Testis (tissue), 3 donors: ENCODE measurements around the gene PBXIP1. TPM values are rescaled to one million over a fixed set of nuclear protein-coding genes. Genes with fewer than 3 reads are reported as not detected.

ENCODE experiments used
- DNase-seq: peaks from one replicate; pipeline ENCODE4 v3.0.0-alpha.2; 2019
- H3K27ac ChIP-seq, 2 donors: fragments of 200-600 bp; sonication (generic); one replicate each; pipeline ENCODE4 v1.5.1; 2019
- H3K27me3 ChIP-seq: fragments of 200-600 bp; sonication (generic); one replicate; pipeline ENCODE4 v1.5.1; 2019
- H3K36me3 ChIP-seq: fragments of 200-600 bp; sonication (generic); one replicate; pipeline ENCODE4 v1.5.1; 2017; ENCODE audit warnings: low read depth; ENCODE audit errors: missing control alignments
- H3K4me1 ChIP-seq: fragments of 200-600 bp; sonication (generic); one replicate; pipeline ENCODE4 v1.5.1; 2019
- H3K4me3 ChIP-seq, 2 donors: fragments of 200-600 bp; sonication (generic); one replicate each; pipeline ENCODE4 v1.5.1; 2017 to 2019
- H3K9me3 ChIP-seq: fragments of 200-600 bp; sonication (generic); one replicate; pipeline ENCODE4 v1.5.1; 2017
- CTCF ChIP-seq, 3 experiments: fragments of 450-650 bp in 2 of 3; fragments of 200-600 bp in 1 of 3; sonication (generic) in 1 of 3; IDR thresholded peaks; one replicate each; pipeline ENCODE4 v1.5.1; 2016 to 2019; ENCODE audit warnings: antibody characterized with exemption in 3 of 3, mild to moderate bottlenecking in 2 of 3, moderate library complexity in 1 of 3
- POLR2A ChIP-seq: fragments of 450-650 bp; IDR thresholded peaks from one replicate; pipeline ENCODE4 v1.6.1; 2017; ENCODE audit warnings: antibody characterized with exemption, mild to moderate bottlenecking, moderate library complexity
- WGBS, 2 donors: methylation state at CpG; one replicate each; pipeline ENCODE4 v1.1.5; 2018; 5-methylcytosine and 5-hydroxymethylcytosine counted together
- intact Hi-C: fragments of 100-400 bp; cut with DNase I; formaldehyde crosslinking; loops from one replicate; pipeline ENCODE4 v1.15.1; 2023; ENCODE audit warnings: low total_unique reads
- polyA plus RNA-seq: library from polyadenylated mRNA; stranded (reverse); fragments of 350-450 nt; fragmentation: Illumina TruSeq; extraction: RNeasy Lipid Tissue Mini Kit (QIAGEN cat#74804); gene quantifications from one replicate; pipeline ENCODE4 v1.2.3, GENCODE V29; 2014; ENCODE audit warnings: low read depth, low replicate concordance; ENCODE audit not compliant: insufficient read depth
- total RNA-seq, 2 donors: library from RNA; depleted of rRNA; stranded (reverse); fragments of >200 nt; gene quantifications; one replicate each; pipeline ENCODE4 v1.2.3, GENCODE V29; 2016

PBXIP1 gene
- total and polyA plus RNA-seq, 3 donors from 2014 or later, result 84.1 to 111 (median 87.1) TPM

DNA sequence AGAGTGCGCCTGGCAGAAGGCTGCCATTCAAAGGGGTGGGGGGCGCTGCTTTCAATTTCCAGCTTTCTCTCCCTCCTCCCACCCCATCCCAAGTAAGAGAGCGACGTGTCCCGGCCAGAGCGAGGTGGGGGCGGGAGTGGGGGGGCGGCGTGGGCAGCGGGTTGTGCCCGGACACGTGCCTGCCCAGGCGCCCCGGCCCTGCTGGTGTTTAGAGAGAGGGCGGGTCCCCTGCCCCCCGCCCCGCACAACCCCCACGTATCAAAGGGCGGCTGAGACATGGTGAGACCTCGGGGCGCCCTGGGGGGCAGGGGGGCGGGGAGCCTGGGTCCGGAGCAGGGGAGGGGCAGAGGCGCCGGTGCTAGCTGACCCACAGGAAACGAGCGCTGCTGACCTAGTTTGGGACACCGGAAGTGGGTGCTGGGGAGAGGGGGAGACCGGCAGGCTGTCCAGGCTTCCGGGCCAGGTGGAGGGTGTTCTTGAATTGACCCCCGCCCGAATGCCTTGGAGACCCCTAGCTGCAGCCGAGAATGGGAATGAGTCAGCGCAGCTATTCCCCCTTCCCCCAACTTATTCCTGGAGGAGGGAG lies 48.0 kb upstream of the PBXIP1 start:
- Histone ChIP-seq H3K4me3 (peak overlapping the region; percentile 77 to 84), H3K27me3 (no peaks in the 10 kb centered on the region), H3K36me3 (no peaks in the 10 kb centered on the region), H3K9me3 (no peaks in the 10 kb centered on the region), H3K4me1 (peaks cover 35% of the 10 kb centered on the region), H3K27ac (peak overlapping the region; percentile 91 to 98)
- 0 to 1% methylated on average over 15 to 31 of the region's 34 CpGs for whole genome bisulfite sequencing, 2 donors
- intact Hi-C loops, result no loop called here
- peak; percentile 73 for DNase-seq
- no peak for TF ChIP-seq CTCF (IDR thresholded peaks at IDR 0.05)
- TF ChIP-seq POLR2A, result no peak

DNA sequence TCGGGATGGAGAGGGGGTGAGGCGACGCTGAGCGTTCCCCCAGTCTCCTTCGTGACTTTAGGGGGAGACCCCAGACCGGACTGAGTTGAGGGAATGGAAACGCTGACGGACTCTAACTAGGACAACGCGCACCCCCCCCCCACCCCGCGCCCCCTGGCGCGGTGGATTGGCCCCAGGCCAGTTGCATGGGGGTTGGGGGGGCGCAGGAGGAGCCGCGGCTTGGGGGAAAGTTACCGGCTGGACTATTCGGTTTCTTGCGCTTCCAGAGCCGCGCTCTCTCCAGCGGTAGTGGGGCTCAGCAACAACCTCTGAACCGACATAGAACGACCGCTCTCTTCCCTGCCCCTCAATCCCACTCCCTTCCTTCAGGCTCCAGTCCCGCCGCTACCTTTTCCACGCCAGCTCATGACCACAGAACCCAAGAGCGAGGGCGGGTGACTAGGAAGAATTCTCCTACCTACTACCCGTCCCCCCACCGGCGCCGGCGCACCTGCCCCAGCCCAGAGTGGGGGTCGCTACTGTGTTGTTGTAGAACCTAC lies 47.4 kb upstream of the PBXIP1 start:
- 0 to 1% methylated on average over 24 to 36 of the region's 37 CpGs for WGBS, 2 donors
- DNase-seq, result peak; percentile 38
- Histone ChIP-seq H3K4me3 (peak overlapping the region; percentile 77 to 84), H3K4me1 (peaks cover 31% of the 10 kb centered on the region), H3K27me3 (no peaks in the 10 kb centered on the region), H3K27ac (peak overlapping the region; percentile 91 to 98), H3K36me3 (no peaks in the 10 kb centered on the region), H3K9me3 (no peaks in the 10 kb centered on the region)
- no peak for TF ChIP-seq POLR2A
- no peak for TF ChIP-seq CTCF (IDR thresholded peaks at IDR 0.05)
- intact Hi-C loops, result no loop called here

GRCh38 chr1:155002464-155003226 lies 46.7 kb upstream of the PBXIP1 start, which contains the start of gene ZBTB7B:
TSS of gene ZBTB7B (plus strand) at chr1:155002802. CDS start at chr1:155014661, 11,859 bp downstream.
- no peaks in the 10 kb centered on the region for H3K27me3 ChIP-seq
- DNase-seq, result no peak
- H3K9me3 ChIP-seq, result no peaks in the 10 kb centered on the region
- intact Hi-C loops, result no loop called here
- H3K4me1 ChIP-seq, result peaks cover 31% of the 10 kb centered on the region
- H3K36me3 ChIP-seq, result no peaks in the 10 kb centered on the region
- TF ChIP-seq CTCF (IDR thresholded peaks at IDR 0.05) (no peak), POLR2A (no peak)
- H3K27ac ChIP-seq, result peak within 1 kb of the TSS; percentile 98
- 0 to 1% methylated on average over 9 to 32 of the region's 35 CpGs for WGBS, 2 donors
- H3K4me3 ChIP-seq, result peak within 1 kb of the TSS; percentile 77 to 84

DNA sequence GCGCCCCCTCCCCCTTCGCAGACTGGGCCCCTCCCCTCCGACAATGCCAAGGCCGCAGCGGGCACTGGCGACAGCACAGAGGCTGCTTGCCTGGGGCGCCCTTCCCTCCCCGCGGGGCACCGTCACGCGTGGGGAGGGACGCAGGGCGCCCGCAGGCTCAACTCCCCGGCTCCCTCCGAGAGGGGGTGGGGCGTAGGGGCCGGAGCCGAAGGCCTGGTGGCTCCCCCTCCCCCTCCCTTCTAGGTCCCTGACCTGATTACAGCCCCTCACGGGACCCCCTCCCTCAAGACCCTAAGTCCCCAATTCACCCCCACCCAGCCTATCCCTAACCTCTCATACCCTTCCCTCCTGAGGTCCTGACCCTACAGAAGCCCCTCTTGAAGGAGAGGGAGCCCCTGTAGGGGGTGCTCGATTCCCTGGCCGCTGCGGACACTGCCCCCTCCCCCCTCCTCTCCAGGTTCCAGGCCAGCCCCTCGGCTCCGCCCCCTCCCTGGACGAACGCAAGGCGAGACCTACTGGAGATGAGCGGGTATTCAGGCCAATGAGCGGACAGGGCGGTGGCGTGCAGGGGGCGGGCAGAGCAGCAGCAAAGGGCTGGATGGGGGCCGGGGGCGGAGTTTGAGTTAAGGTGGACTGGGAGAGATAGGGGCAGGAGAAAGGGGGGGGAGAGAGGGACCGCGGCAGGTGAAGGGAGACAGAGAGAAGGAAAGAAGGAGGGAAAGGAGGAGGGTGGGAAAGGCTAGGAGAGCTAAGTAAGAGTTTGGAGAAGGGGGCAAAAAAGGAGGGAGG lies 46.0 kb upstream of the PBXIP1 start:
- DNase-seq, result peak; percentile 100
- no peaks in the 10 kb centered on the region for H3K27me3 ChIP-seq
- H3K9me3 ChIP-seq, result no peaks in the 10 kb centered on the region
- intact Hi-C loops, result no loop called here
- H3K36me3 ChIP-seq, result no peaks in the 10 kb centered on the region
- WGBS, 2 donors, result 1% methylated on average over 23 to 37 of the region's 38 CpGs
- H3K27ac ChIP-seq, result peak overlapping the region; percentile 98
- TF ChIP-seq CTCF (IDR thresholded peaks at IDR 0.05), result peak in 2 of 3 experiments; percentile 17 to 25
- TF ChIP-seq POLR2A, result peak; percentile 53
- H3K4me3 ChIP-seq, result peak overlapping the region; percentile 77 to 84
- peaks cover 31% of the 10 kb centered on the region for H3K4me1 ChIP-seq
